Ovary (tissue), 9 donors: Measurements from ENCODE around the gene AUTS2. TPM values are rescaled to one million over a fixed set of nuclear protein-coding genes. Genes with fewer than 3 reads are reported as not detected.

Experiments used
- DNase-seq, 5 donors: peaks; one replicate each; pipeline ENCODE4 v3.0.0-alpha.2; 2019 to 2020
- H3K27ac ChIP-seq, 2 donors: fragments of 200-600 bp; one replicate each; pipeline versions ENCODE4 v1.5.1 to v1.8.0; 2019 to 2022
- H3K27me3 ChIP-seq: fragments of 200-600 bp; one replicate; pipeline ENCODE4 v1.8.0; 2022
- H3K36me3 ChIP-seq: fragments of 200-600 bp; sonication (generic); one replicate; pipeline ENCODE4 v1.5.1; 2019
- H3K4me1 ChIP-seq: one replicate; pipeline ENCODE4 v1.8.1; 2013; ENCODE audit warnings: mild to moderate bottlenecking, moderate library complexity; ENCODE audit not compliant: insufficient read depth
- H3K4me3 ChIP-seq: fragments of 200-600 bp; sonication (generic); one replicate; pipeline ENCODE4 v1.5.1; 2017
- H3K9me3 ChIP-seq, 2 donors: fragments of 200-600 bp in 1 of 2; sonication (generic) in 1 of 2; one replicate each; pipeline versions ENCODE4 v1.5.1 to v1.8.1; 2013 to 2019; ENCODE audit warnings: mild to moderate bottlenecking in 1 of 2, moderate library complexity in 1 of 2
- EP300 ChIP-seq: sonication (generic); formaldehyde crosslinking; IDR thresholded peaks from one replicate; pipeline ENCODE4 v1.6.1; 2017; ENCODE audit warnings: antibody characterized with exemption
- POLR2A ChIP-seq: fragments of 450-650 bp; IDR thresholded peaks from one replicate; pipeline ENCODE4 v1.6.1; 2017; ENCODE audit warnings: antibody characterized with exemption, mild to moderate bottlenecking, moderate library complexity
- WGBS, 3 donors: extraction: QIAGEN DNeasy Blood & Tissue Kit in 1 of 3; methylation state at CpG; one replicate each; pipeline versions ENCODE4 v1.1.5 to v1.1.7; 2013 to 2017; 5-methylcytosine and 5-hydroxymethylcytosine counted together
- intact Hi-C, 4 donors: fragments of 100-400 bp; cut with DNase I; formaldehyde crosslinking; loops; one replicate each; pipeline versions ENCODE4 v1.11.0 to v1.15.1; 2022 to 2023
- polyA plus RNA-seq, 2 donors: library from polyadenylated mRNA; stranded (reverse); fragments of 200-250 nt in 1 of 2; fragments of 350-450 nt in 1 of 2; fragmentation: Illumina TruSeq in 1 of 2; extraction: RNeasy Lipid Tissue Mini Kit (QIAGEN cat#74804) in 1 of 2; gene quantifications; one replicate each; pipeline ENCODE4 v1.2.3, GENCODE V29; 2013 to 2014
- total RNA-seq, 7 donors: library from RNA; depleted of rRNA in 2 of 7; stranded (reverse); fragments of >200 nt in 2 of 7; fragmentation: NEBNext Ultra II Directional in 3 of 7; extraction: Animal tissue kit (Norgen Biotek cat#: 25700) in 3 of 7; gene quantifications; one replicate each; pipeline versions ENCODE4 v1.1.0 to v1.2.4, GENCODE V29; 2016 to 2023
- TF ChIP-seq, protein P1 (sequence below), 3 donors: fragments of 450-650 bp in 2 of 3; fragments of 200-600 bp in 1 of 3; IDR thresholded peaks; one replicate each; pipeline versions ENCODE4 v1.5.1 to v1.8.0; 2016 to 2022; ENCODE audit warnings: antibody characterized with exemption in 3 of 3, mild to moderate bottlenecking in 1 of 3
- donor health status: DM: no; HTN: no; CAD: no; lungs with moderate emphysema.
- donor health status: DM: no; HTN: no; CAD: no.
- donor health status: Bipolar disorder and iron deficiency.
- donor health status: DM: yes; HTN: yes; CAD: no.
- donor health status: DM: no; HTN: no; CAD: no.
- donor health status: DM: yes; HTN: yes; CAD: no.

Gene AUTS2
- total and polyA plus RNA-seq, 9 donors = 18.3 to 60.9 (median 44.9) TPM

DNA sequence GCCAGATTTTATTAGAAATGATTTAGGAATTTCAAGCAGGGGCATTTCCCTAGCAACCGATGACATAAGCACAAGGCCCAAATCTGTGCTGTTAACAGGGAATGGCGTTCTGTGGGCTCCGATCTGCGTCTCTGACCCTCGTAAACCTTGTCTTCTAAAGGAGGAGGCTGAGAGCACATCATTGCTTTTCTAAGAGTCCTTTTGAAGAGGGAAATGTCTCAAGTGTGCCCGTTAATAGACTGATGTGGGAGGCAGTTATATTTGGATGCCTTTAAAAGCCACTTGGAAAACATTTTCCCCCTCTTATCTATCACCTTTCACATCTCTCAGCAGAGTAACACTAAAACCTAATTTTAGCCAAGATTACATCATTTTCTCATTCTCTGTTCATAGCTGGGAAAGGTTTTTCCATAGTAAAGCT, 1109.6 kb downstream of the AUTS2 start:
- WGBS, 3 donors = 48 to 65% (median 53%) methylated on average over 6 of the region's 6 CpGs
- Histone ChIP-seq H3K27me3 (no peaks in the 10 kb centered on the region), H3K36me3 (no peaks in the 10 kb centered on the region), H3K27ac (no peak overlapping the region), H3K4me3 (no peak overlapping the region), H3K4me1 (peaks cover 5% of the 10 kb centered on the region), H3K9me3 (no peaks in the 10 kb centered on the region)
- no peak for DNase-seq
- intact Hi-C loops = no loop called here
- TF ChIP-seq EP300 (no peak), POLR2A (no peak)
- TF ChIP-seq, protein P1, sequence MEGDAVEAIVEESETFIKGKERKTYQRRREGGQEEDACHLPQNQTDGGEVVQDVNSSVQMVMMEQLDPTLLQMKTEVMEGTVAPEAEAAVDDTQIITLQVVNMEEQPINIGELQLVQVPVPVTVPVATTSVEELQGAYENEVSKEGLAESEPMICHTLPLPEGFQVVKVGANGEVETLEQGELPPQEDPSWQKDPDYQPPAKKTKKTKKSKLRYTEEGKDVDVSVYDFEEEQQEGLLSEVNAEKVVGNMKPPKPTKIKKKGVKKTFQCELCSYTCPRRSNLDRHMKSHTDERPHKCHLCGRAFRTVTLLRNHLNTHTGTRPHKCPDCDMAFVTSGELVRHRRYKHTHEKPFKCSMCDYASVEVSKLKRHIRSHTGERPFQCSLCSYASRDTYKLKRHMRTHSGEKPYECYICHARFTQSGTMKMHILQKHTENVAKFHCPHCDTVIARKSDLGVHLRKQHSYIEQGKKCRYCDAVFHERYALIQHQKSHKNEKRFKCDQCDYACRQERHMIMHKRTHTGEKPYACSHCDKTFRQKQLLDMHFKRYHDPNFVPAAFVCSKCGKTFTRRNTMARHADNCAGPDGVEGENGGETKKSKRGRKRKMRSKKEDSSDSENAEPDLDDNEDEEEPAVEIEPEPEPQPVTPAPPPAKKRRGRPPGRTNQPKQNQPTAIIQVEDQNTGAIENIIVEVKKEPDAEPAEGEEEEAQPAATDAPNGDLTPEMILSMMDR (IDR thresholded peaks at IDR 0.05) = no peak

DNA sequence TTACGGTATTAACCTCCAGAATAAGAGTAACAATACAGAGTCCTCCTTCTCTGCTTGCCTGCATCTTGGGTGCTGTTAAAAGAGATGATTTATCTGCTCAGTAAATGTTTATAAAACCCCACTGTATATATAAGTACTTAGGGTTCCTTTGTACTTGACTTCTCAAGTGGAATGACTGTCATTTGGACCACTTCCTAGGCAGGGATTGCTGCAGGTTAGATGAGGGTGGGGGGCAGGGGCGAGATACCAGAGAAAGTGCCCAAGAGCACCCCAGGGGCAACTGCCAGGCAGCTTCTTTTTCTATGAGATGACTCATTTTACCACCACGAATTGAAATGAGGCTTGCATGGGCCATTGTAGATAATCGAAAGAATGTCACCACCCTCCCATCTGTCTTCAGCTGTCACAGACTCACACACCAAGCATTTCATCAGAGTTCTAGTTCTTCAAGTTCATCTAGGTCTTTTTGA, 1111.8 kb downstream of the AUTS2 start:
- intact Hi-C loops = no loop called here
- Histone ChIP-seq H3K9me3 (no peaks in the 10 kb centered on the region), H3K27ac (no peak overlapping the region), H3K4me1 (peaks cover 5% of the 10 kb centered on the region), H3K36me3 (no peaks in the 10 kb centered on the region), H3K27me3 (no peaks in the 10 kb centered on the region), H3K4me3 (no peak overlapping the region)
- WGBS, 3 donors = 69 to 74% (median 70%) methylated on average over 4 of the region's 4 CpGs
- TF ChIP-seq EP300 = no peak
- no peak for TF ChIP-seq POLR2A
- TF ChIP-seq, protein P1 (IDR thresholded peaks at IDR 0.05) = no peak
- no peak for DNase-seq

DNA sequence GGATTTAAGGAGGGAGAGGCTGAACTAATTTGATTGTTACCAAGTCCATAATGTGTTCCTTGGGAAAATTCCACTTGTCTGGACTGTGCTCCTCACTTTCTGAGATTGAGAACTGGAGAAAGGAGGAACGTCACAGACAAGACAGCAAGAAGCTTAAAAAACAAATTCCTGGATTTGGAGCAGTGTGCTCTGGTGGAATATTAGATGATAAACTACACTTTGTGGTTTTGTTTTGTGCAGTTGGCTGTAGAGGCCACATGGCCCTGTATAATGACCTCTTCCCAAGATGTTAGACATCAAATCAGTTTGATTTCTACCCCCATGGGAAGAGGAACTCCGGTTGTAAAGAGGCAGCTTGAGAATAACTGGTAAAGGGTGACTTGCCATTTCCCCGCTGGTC, 1112.4 kb downstream of the AUTS2 start:
- Histone ChIP-seq H3K27ac (no peak overlapping the region), H3K36me3 (no peaks in the 10 kb centered on the region), H3K27me3 (no peaks in the 10 kb centered on the region), H3K9me3 (no peaks in the 10 kb centered on the region), H3K4me3 (no peak overlapping the region), H3K4me1 (peaks cover 5% of the 10 kb centered on the region)
- TF ChIP-seq, protein P1 (IDR thresholded peaks at IDR 0.05) = no peak
- TF ChIP-seq EP300 = no peak
- no peak for TF ChIP-seq POLR2A
- DNase-seq = no peak
- intact Hi-C loops = no loop called here
- 78 to 86% (median 80%) methylated on average over 3 of the region's 3 CpGs for WGBS, 3 donors

DNA sequence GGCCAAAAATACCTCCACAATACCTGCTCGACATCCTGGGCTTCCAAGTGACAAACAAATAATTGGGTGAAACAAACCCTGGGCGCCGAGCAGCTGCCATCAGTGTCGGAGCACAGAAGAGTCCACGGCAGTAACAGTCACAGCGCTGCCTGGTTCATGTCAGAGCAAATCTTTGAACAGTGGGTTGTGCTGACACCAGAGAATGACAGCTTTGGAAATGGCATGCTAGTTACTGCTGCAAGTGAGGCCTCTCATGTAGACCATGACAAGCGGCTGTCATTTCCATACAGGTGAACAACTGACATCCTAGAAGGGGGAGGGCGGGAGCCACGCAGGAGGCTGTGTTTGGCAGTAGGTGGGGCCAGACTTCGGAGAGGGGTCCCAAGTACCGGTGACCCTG, 1113.2 kb downstream of the AUTS2 start:
- TF ChIP-seq EP300 = no peak
- TF ChIP-seq POLR2A = no peak
- TF ChIP-seq, protein P1 (IDR thresholded peaks at IDR 0.05) = no peak
- WGBS, 3 donors = 94 to 96% (median 96%) methylated on average over 11 of the region's 11 CpGs
- H3K36me3 ChIP-seq = no peaks in the 10 kb centered on the region
- H3K27me3 ChIP-seq = no peaks in the 10 kb centered on the region
- no peaks in the 10 kb centered on the region for H3K9me3 ChIP-seq
- H3K4me3 ChIP-seq = no peak overlapping the region
- no peak overlapping the region for H3K27ac ChIP-seq
- peaks cover 5% of the 10 kb centered on the region for H3K4me1 ChIP-seq
- intact Hi-C loops = no loop called here
- no peak for DNase-seq
